Tibial artery (tissue), 4 donors: Measurements from ENCODE around the gene ZNF462.

ENCODE experiments used
- DNase-seq, 2 donors: peaks; one replicate each; pipeline ENCODE4 v3.0.0-alpha.2; 2019
- H3K27ac ChIP-seq, 2 donors: fragments of 200-600 bp; sonication (generic) in 1 of 2; 1 replicate in 1 of 2; 2 replicates in 1 of 2; pipeline ENCODE4 v1.5.1; 2018 to 2019; ENCODE audit warnings: mild to moderate bottlenecking in 1 of 2
- H3K27me3 ChIP-seq, 2 donors: fragments of 200-600 bp; sonication (generic) in 1 of 2; one replicate each; pipeline versions ENCODE4 v1.5.1 to v1.6.0; 2016 to 2019
- H3K36me3 ChIP-seq, 3 donors: fragments of 200-600 bp; sonication (generic) in 2 of 3; one replicate each; pipeline ENCODE4 v1.5.1; 2016 to 2019; ENCODE audit warnings: mild to moderate bottlenecking in 2 of 3
- H3K4me1 ChIP-seq, 4 donors: fragments of 200-600 bp; sonication (generic) in 2 of 4; 1 replicate in 3 of 4; 2 replicates in 1 of 4; pipeline ENCODE4 v1.5.1; 2016 to 2019
- H3K4me3 ChIP-seq, 2 donors: fragments of 200-600 bp; sonication (generic) in 1 of 2; 1 replicate in 1 of 2; 2 replicates in 1 of 2; pipeline ENCODE4 v1.5.1; 2018 to 2019; ENCODE audit warnings: mild to moderate bottlenecking in 2 of 2
- H3K9me3 ChIP-seq, 3 donors: fragments of 200-600 bp; sonication (generic) in 1 of 3; one replicate each; pipeline ENCODE4 v1.5.1; 2016 to 2019
- intact Hi-C: fragments of 100-400 bp; cut with DNase I; formaldehyde crosslinking; loops from one replicate; pipeline ENCODE4 v1.15.0; 2023; ENCODE audit warnings: low total_unique reads
- TF ChIP-seq, protein P1 (sequence below), 2 experiments: fragments of 200-600 bp in 1 of 2; fragments of 450-650 bp in 1 of 2; IDR thresholded peaks; one replicate each; pipeline ENCODE4 v1.5.1; 2017 to 2019; ENCODE audit warnings: antibody characterized with exemption in 2 of 2, mild to moderate bottlenecking in 1 of 2, moderate library complexity in 1 of 2

Gene ZNF462

DNA sequence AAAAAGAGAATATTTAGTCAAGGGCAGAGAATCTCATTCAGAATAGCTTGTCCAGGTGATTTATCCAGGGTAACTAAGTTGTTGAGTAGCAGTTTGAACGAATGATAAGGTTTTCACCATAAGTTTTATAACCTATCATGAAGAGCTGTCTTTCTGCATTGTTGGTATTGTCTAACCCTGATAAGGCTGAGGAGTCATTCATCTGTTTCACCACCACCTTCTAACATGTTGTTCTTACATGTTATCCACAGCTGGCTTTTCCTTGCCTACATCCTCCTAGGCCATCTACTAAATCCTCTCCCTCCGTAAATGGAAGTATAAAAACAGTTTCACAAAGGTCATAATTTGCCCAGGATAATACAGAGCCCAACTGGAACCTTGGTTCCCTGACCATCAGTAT is 24.1 kb downstream of the ZNF462 start:
- Histone ChIP-seq H3K27me3 (no peaks in the 10 kb centered on the region), H3K4me1 (peaks cover 0 to 18% (median 7%) of the 10 kb centered on the region in 4 donors), H3K27ac (no peak overlapping the region), H3K9me3 (no peaks in the 10 kb centered on the region), H3K36me3 (no peaks in the 10 kb centered on the region), H3K4me3 (no peak overlapping the region)
- intact Hi-C loops = no loop called here
- TF ChIP-seq, protein P1, sequence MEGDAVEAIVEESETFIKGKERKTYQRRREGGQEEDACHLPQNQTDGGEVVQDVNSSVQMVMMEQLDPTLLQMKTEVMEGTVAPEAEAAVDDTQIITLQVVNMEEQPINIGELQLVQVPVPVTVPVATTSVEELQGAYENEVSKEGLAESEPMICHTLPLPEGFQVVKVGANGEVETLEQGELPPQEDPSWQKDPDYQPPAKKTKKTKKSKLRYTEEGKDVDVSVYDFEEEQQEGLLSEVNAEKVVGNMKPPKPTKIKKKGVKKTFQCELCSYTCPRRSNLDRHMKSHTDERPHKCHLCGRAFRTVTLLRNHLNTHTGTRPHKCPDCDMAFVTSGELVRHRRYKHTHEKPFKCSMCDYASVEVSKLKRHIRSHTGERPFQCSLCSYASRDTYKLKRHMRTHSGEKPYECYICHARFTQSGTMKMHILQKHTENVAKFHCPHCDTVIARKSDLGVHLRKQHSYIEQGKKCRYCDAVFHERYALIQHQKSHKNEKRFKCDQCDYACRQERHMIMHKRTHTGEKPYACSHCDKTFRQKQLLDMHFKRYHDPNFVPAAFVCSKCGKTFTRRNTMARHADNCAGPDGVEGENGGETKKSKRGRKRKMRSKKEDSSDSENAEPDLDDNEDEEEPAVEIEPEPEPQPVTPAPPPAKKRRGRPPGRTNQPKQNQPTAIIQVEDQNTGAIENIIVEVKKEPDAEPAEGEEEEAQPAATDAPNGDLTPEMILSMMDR (IDR thresholded peaks at IDR 0.05) = no peak
- no peak for DNase-seq

DNA sequence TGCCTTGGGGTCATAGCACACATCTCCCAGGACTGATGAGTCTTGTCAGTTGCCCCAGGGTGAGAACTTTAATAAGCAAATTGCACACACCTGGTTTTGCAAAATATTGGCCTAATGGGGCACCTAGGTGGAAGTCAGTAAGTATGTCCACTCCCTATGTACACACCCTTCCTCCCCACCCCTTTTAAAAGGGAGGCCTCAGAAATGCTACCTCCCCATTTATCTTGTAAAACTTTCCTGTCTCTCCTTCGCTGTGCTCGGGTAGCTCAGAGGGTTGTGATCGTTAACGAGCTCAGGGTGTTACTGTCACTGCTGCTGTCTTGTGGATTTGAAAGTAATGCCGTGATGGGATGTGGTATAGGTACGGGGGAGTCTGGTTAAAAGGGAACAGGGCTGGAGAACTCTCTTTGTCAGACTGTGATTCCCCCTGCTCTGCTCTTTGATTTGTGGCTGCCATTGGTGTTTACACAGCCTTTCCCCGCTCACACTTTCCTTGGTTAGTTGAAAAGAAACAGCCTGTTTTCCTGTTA is 26.2 kb downstream of the ZNF462 start:
- no peak overlapping the region for H3K27ac ChIP-seq
- intact Hi-C loops = no loop called here
- H3K9me3 ChIP-seq = no peaks in the 10 kb centered on the region
- no peak overlapping the region for H3K4me3 ChIP-seq
- TF ChIP-seq, protein P1 (IDR thresholded peaks at IDR 0.05) = no peak
- H3K27me3 ChIP-seq = no peaks in the 10 kb centered on the region
- H3K4me1 ChIP-seq = peaks cover 0 to 31% (median 16%) of the 10 kb centered on the region in 4 donors
- H3K36me3 ChIP-seq = no peaks in the 10 kb centered on the region
- DNase-seq = no peak

DNA sequence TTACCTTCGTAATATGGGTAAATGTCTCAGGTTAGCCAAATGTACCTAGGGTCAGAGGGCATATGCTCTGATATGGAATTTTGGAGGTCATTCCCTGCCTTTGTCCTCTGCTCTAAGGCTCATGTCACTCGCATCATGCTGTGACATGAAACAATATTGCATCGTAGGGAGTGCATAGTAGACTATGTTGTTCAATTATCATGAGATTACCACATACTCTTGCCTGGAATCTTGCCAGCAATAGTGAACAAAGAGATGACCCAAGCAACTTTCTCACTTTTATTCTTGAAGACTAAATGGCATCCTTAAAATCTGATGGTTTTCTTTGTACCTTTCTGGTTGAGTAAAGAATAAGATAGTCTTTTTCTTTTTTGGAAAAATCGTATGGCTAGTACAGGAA is 27.6 kb downstream of the ZNF462 start:
- H3K4me1 ChIP-seq = peaks cover 0 to 19% (median 11%) of the 10 kb centered on the region in 4 donors
- TF ChIP-seq, protein P1 (IDR thresholded peaks at IDR 0.05) = no peak
- no peak for DNase-seq
- H3K9me3 ChIP-seq = no peaks in the 10 kb centered on the region
- intact Hi-C loops = no loop called here
- no peaks in the 10 kb centered on the region for H3K27me3 ChIP-seq
- no peaks in the 10 kb centered on the region for H3K36me3 ChIP-seq
- H3K27ac ChIP-seq = no peak overlapping the region
- no peak overlapping the region for H3K4me3 ChIP-seq

DNA sequence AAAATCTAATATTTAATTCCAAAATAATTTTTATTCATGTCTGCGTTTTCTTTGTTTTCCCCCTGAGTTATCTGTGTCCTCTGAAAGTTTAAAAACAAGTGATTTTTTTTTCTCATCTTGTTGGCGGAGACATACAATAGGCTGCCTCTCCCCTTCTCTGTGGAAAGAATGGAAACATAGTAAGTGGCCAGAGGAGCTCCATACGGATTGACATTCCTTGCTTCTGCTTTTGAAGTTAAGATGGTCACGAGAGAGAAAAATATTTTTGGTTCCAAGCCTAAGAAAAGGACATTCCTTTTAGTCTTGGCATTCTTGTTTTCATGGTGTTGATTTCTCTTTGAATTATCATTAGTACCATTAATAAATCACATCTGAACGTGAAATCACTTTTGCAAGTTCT is 28.3 kb downstream of the ZNF462 start:
- no peak overlapping the region for H3K4me3 ChIP-seq
- intact Hi-C loops = no loop called here
- TF ChIP-seq, protein P1 (IDR thresholded peaks at IDR 0.05) = no peak
- H3K27ac ChIP-seq = no peak overlapping the region
- peaks cover 0 to 18% (median 9%) of the 10 kb centered on the region in 4 donors for H3K4me1 ChIP-seq
- H3K27me3 ChIP-seq = no peaks in the 10 kb centered on the region
- no peaks in the 10 kb centered on the region for H3K36me3 ChIP-seq
- no peaks in the 10 kb centered on the region for H3K9me3 ChIP-seq
- no peak for DNase-seq

DNA sequence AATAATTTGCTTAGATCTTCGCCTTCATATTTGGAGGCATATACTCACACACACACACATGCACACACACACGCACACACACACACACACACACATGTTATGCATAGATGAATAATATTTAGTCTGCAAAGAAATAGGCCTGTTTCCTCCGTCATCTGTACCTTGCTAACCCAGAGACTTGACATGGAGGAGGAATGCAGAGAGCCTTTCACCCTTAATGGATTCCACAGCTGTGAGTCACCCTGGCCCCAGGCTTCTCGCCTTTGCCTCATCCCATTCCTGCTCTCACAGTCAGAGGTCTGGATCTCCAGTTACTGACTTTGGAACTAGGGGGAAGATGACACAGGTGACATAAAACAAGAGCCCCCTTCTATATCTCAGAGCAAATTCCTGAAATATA is 29.7 kb downstream of the ZNF462 start:
- TF ChIP-seq, protein P1 (IDR thresholded peaks at IDR 0.05) = no peak
- Histone ChIP-seq H3K4me1 (peaks cover 0 to 23% (median 10%) of the 10 kb centered on the region in 4 donors), H3K36me3 (no peaks in the 10 kb centered on the region), H3K27me3 (no peaks in the 10 kb centered on the region), H3K27ac (no peak overlapping the region), H3K4me3 (no peak overlapping the region), H3K9me3 (no peaks in the 10 kb centered on the region)
- intact Hi-C loops = no loop called here
- no peak for DNase-seq

DNA sequence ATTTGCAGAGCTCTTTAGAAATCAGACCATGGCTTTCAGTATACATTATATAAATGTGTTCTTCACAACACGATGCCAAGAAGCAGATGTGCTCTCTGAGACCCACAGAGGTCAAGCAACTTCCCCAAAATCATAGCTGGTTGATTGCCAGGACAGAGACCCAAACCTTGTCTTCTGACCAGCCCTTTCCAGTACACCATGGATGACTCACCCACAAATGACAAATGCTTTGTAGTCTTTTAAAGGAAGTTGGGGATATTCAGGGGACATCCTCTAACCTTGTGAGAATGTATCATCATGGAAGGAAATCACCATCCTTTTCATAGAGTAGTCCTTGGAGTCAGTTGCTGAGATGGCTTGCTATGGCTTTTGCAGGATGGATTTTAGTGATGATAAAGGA is 30.1 kb downstream of the ZNF462 start:
- no peaks in the 10 kb centered on the region for H3K36me3 ChIP-seq
- no peak overlapping the region for H3K4me3 ChIP-seq
- intact Hi-C loops = no loop called here
- H3K27me3 ChIP-seq = no peaks in the 10 kb centered on the region
- H3K27ac ChIP-seq = no peak overlapping the region
- DNase-seq = no peak
- H3K9me3 ChIP-seq = no peaks in the 10 kb centered on the region
- TF ChIP-seq, protein P1 (IDR thresholded peaks at IDR 0.05) = no peak
- H3K4me1 ChIP-seq = peaks cover 0 to 25% (median 11%) of the 10 kb centered on the region in 4 donors
